ENCODE measurements around the gene ARF1.

ARF1 gene

GRCh38 chr1:228082214-228082917, at the start of gene ARF1:
Gene ARF1 (plus strand): TSS chr1:228082708. CDS start chr1:228097115, 14,407 bp downstream.
- DNase-seq = peak; percentile 71 to 96 (median 91)
- intact Hi-C loops (cut with DNase I) = loop anchor here (10.0 kb wide), 1 partner anchor 348 kb away; the partner anchor contains the start of genes JMJD4 and SNAP47

DNA sequence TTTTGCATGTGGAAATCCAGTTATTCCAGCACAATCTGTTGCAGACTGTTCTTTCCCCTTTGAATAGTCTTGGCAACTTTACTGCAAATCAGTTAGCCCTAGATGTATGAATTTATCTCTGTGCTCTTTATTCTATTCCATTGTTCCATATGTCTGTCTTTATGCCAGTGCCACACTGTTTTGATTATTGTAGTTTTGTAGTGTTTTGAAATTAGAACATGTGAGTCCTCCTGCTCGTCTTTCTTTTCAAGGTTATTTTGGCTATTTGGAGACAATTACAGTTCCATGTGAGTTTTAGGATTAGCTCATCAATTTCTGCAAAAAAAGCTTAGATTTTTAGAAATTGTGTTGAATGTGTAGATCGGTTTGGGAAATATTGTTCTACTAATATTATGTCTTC, 49.1 kb upstream of the ARF1 start:
- intact Hi-C loops (cut with DNase I) = no loop called here
- no peak for DNase-seq

DNA sequence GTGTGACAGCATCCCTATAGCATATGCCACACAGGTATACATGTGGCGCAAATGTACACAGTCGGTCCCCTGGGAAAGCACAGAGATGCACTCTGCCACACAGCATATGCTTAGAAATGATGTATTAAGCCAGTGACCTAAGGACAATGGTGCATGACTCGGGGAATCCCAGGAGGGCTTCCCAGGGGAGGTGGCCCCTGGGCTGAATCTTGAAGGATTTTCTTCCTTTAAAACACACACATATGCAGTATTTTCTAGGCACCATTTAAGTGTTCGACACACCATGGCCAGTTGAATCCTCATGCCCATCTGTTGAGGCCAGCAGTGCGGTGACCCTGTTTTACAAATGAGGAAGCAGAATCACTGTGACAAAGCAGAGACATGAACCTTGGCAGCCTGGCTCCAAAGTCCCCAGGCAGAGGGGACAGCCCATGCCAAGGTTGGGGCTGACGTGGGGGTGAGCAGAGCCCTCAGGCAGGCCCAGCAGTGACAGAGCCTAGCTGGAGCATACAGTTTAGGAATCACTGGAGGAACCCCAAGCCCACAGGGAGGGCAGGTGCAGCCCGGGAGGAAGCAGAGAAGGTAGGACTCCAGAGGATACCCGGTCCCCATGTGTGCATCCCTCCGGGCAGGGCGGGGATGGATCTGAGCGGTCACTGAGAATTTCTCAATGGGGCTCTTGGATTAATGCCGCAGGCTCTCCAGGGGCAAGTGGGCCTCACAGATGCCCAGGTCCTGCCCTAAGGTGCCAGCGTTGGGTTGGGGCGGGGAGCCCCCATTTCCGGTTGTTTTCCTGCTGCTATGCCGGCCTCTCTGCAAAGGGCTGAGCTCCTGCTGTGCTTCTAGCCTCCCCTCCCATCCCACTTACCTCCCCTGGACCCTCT, 47.3 kb upstream of the ARF1 start:
- intact Hi-C loops (cut with DNase I) = no loop called here
- peak in 7 of 42 donors; percentile 3 to 23 (median 12) for DNase-seq

DNA sequence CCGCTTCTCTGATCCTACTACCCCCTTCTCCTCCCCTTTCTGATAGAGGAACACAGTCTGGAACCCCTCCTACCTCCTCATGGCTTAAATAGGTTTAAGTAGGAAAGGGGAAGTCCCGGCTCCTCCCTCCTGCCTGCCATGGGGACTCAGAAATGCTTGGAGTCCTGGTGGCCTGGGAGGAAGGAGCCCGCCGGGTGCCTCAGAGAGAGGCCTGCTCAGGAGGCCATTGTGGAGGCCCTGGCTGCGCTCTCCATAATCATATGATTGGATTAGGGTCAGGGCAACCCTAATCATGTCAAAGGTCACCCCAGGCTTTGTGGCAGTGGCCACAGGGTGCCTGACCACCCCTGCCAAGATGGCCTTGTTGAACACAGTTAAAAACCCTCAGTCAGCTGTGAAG, 46.7 kb upstream of the ARF1 start:
- peak in 5 of 42 donors; percentile 0 to 7 (median 1) for DNase-seq
- intact Hi-C loops (cut with DNase I) = no loop called here

- peak in 5 of 42 donors; percentile 4 to 21 (median 5) for DNase-seq
- intact Hi-C loops (cut with DNase I) = no loop called here
These were observed 45.7 kb upstream of the ARF1 start for GRCh38 chr1:228036701-228037231.

DNA sequence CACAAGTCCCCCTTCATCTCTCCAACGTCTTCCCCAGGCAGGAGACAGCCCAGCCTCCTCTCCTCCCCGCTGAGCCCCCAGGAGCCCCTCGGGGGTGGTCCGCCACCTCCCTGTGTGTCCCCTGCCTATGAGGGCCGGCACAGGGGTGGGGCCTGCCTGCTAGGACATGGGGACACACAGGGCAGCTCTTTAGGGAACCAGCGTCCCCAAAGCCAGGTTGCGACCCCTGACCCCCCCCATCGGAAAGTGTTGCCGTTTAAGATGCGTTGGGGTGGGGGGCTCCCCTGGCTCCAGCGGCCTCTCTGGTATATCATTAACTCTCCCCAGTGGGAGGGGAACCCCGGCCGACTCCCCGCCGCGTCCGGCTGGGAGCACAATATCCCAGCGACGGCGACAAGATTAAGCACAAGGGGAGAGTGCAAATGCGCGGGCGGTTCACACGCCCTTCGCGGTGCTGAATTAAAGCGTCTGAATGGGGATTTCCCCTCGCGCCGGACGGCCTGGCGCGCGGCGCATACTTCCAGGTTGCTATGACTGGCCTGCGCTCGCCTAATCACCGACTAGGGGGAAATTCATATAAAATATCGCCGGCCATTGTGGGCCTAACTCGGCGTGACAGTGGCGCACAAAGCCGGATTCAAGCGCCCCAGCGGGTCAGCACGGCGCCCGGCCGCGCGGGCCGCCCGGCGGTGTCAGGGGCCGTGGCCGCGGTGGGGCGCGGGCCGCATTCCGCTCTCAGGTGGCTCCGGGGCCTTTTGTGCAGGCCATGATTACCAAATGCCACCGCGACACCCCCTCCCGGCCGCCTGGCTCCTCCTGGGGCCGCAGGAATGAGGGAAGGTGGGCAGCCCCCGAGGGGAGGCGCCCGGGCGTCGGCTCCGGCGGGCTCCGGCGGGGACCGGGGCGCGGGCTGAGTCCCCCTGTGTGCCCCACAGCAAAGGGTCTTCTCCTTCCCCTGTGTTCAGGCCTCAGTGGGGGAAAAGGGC, 44.8 kb upstream of the ARF1 start:
- intact Hi-C loops (cut with DNase I) = no loop called here
- peak in 9 of 42 donors; percentile 4 to 23 (median 14) for DNase-seq

- peak in 8 of 42 donors; percentile 2 to 20 (median 8) for DNase-seq
- intact Hi-C loops (cut with DNase I) = no loop called here
These were observed 44.0 kb upstream of the ARF1 start for GRCh38 chr1:228038387-228039005.

GRCh38 chr1:228039006-228039903, 43.3 kb upstream of the ARF1 start:
- DNase-seq = peak in 7 of 42 donors; percentile 4 to 21 (median 6)
- intact Hi-C loops (cut with DNase I) = no loop called here

- intact Hi-C loops (cut with DNase I) = no loop called here
- peak in 8 of 42 donors; percentile 1 to 18 (median 6) for DNase-seq
These were observed 42.5 kb upstream of the ARF1 start for GRCh38 chr1:228039986-228040385.

DNA sequence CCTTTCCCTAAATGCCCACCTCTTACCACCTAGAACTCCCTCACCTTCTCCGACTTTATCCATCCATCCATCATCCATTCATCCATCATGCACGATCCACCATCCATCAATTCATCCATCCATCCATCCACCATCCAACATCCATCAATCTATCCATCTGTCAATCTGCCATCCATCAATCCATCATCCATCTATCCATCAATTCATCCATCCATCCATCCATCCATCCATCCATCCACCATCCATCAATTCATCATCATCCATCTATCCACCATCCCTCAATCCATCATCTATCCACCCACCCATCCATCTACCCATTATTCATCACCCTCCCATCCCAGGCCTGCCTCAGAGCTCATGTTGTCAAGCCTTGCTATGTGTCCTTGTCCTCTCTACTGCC, 41.2 kb upstream of the ARF1 start:
- intact Hi-C loops (cut with DNase I) = no loop called here

DNA sequence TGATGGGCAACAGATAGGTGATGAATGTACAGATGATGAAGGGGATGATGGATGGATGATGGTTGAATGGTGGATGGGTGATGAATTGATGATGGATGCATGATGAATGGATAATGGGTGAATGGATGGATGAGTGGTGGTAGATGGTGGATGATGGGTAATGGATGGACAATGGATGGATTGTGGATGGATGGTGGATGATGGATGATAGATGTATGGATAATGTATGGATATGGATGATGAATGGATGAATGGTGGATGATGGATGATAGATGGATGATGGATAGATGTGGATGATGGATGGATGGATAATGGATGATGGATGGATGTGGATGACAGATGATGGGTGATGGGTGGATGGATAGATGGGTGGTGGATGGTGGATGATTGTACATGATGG, 40.0 kb upstream of the ARF1 start:
- DNase-seq = no peak
- intact Hi-C loops (cut with DNase I) = no loop called here

More for the DNA sequence above, 41.2 kb upstream of the ARF1 start:
- no peak for DNase-seq

DNA sequence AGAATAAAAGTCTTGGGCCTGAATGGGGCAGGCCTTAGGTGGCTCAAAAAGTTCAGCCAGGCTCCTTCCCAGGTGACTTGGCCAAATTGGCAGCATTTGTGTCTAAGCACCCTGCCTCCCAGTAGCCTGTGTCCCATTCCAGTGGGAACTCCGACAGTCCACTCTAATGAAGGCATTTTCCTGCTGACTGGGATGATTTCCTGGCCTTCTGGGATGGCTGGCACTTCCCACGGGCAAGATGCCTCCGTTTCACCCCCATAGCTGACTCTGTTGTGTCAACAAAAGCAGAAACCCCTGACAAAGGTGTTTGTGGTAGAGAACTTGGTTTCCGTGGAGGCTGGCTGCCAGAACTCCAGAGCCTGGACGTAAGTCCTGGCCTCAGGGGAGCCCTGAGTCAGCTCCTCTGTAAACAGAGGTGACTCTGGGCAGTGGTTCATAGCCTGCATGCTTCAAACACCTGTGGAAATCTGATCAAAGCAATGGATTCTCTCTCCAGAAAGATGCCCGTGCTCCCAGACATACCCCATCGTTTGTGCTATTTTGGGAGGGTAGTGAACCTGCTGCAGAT, 39.1 kb upstream of the ARF1 start:
- intact Hi-C loops (cut with DNase I) = no loop called here
- peak in 7 of 42 donors; percentile 2 to 28 (median 5) for DNase-seq

DNA sequence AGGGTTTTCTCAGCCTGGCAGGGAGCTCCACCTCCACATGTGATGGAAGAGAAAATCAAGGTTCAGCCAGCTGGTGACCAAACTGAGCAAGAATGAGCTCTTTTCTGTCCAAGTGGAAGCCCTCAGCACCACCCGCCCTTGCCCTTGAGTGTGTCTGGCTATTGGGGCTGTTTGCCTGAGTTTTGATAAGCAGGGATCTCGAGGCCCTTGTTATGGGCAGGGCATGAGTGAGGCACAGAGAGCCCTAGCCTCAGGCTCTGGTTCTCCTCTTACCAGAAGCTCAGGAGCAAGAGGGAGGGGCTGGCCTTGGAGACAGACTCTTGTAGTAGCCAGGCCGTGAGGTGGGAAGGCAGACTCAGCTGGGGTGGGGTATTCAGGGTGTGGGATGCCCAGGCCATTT, 37.5 kb upstream of the ARF1 start:
- DNase-seq = peak in 8 of 42 donors; percentile 1 to 29 (median 8)
- intact Hi-C loops (cut with DNase I) = no loop called here

- intact Hi-C loops (cut with DNase I) = no loop called here
- DNase-seq = peak in 8 of 42 donors; percentile 2 to 12 (median 6)
These were observed 37.1 kb upstream of the ARF1 start for GRCh38 chr1:228045405-228045804.

- DNase-seq = peak in 4 of 42 donors; percentile 5 to 23 (median 12)
These were observed 36.6 kb upstream of the ARF1 start for GRCh38 chr1:228045871-228046270.

GRCh38 chr1:228046421-228047182, 35.9 kb upstream of the ARF1 start:
- DNase-seq = peak in 3 of 42 donors; percentile 2 to 12 (median 8)
- intact Hi-C loops (cut with DNase I) = no loop called here

More at GRCh38 chr1:228045871-228046270, 36.6 kb upstream of the ARF1 start:
- intact Hi-C loops (cut with DNase I) = no loop called here

Data from head of caudate nucleus (tissue), 42 donors.